Right atrium auricular region (tissue), 2 donors: Measurements from ENCODE around the gene USP47. TPM values are rescaled to one million over a fixed set of nuclear protein-coding genes. Genes with fewer than 3 reads are reported as not detected.

Source experiments
- DNase-seq: peaks from one replicate; pipeline ENCODE4 v3.0.0-alpha.2; 2019; ENCODE audit warnings: low spot score
- H3K27ac ChIP-seq, 2 donors: fragments of 200-600 bp; sonication (generic); 1 replicate in 1 of 2; 2 replicates in 1 of 2; pipeline ENCODE4 v1.5.1; 2016 to 2019
- H3K27me3 ChIP-seq, 2 donors: fragments of 200-600 bp; sonication (generic); one replicate each; pipeline versions ENCODE4 v1.5.1 to v1.6.0; 2017 to 2019
- H3K36me3 ChIP-seq: fragments of 200-600 bp; sonication (generic); one replicate; pipeline ENCODE4 v1.5.1; 2016
- H3K4me1 ChIP-seq, 2 donors: fragments of 200-600 bp; sonication (generic); one replicate each; pipeline versions ENCODE4 v1.5.1 to v1.6.0; 2017 to 2019
- H3K4me3 ChIP-seq, 2 donors: fragments of 200-600 bp; sonication (generic); 1 replicate in 1 of 2; 2 replicates in 1 of 2; pipeline ENCODE4 v1.5.1; 2017 to 2019; ENCODE audit warnings: mild to moderate bottlenecking in 1 of 2, moderate library complexity in 1 of 2
- H3K9me3 ChIP-seq, 2 donors: fragments of 200-600 bp; sonication (generic); one replicate each; pipeline ENCODE4 v1.5.1; 2019
- CTCF ChIP-seq, 2 donors: fragments of 200-600 bp; sonication (generic); IDR thresholded peaks; one replicate each; pipeline ENCODE4 v1.5.1; 2019; ENCODE audit warnings: antibody characterized with exemption in 2 of 2
- total RNA-seq, 2 donors: library from RNA; depleted of rRNA; stranded (reverse); fragments of >200 nt; gene quantifications; one replicate each; pipeline ENCODE4 v1.1.0, GENCODE V29; 2016

The USP47 gene
- total RNA-seq, 2 donors from 2014 or later, result 58.7 to 61.3 TPM

- Histone ChIP-seq H3K27me3 (no peaks in the 10 kb centered on the region), H3K36me3 (no peaks in the 10 kb centered on the region), H3K27ac (peak overlapping the region; percentile 42 to 70), H3K4me3 (no peak overlapping the region), H3K4me1 (peaks cover 0 to 20% of the 10 kb centered on the region in 2 donors), H3K9me3 (no peaks in the 10 kb centered on the region)
- TF ChIP-seq CTCF (IDR thresholded peaks at IDR 0.05), result no peak
- peak; percentile 84 for DNase-seq
Observed at GRCh38 chr11:11813288-11813962, 28.3 kb upstream of the USP47 start.

- DNase-seq, result no peak
- Histone ChIP-seq H3K4me1 (peaks cover 0 to 10% of the 10 kb centered on the region in 2 donors), H3K27me3 (no peaks in the 10 kb centered on the region), H3K36me3 (no peaks in the 10 kb centered on the region), H3K9me3 (no peaks in the 10 kb centered on the region), H3K27ac (no peak overlapping the region), H3K4me3 (no peak overlapping the region)
- no peak for TF ChIP-seq CTCF (IDR thresholded peaks at IDR 0.05)
Observed at GRCh38 chr11:11814614-11815452, 26.9 kb upstream of the USP47 start.

GRCh38 chr11:11816511-11817314 lies 25.1 kb upstream of the USP47 start:
- Histone ChIP-seq H3K9me3 (no peaks in the 10 kb centered on the region), H3K36me3 (no peaks in the 10 kb centered on the region), H3K27me3 (no peaks in the 10 kb centered on the region), H3K27ac (no peak overlapping the region), H3K4me3 (no peak overlapping the region), H3K4me1 (peaks cover 0 to 10% of the 10 kb centered on the region in 2 donors)
- TF ChIP-seq CTCF (IDR thresholded peaks at IDR 0.05), result no peak
- DNase-seq, result no peak

GRCh38 chr11:11817957-11818356 lies 23.8 kb upstream of the USP47 start:
- Histone ChIP-seq H3K36me3 (no peaks in the 10 kb centered on the region), H3K9me3 (no peaks in the 10 kb centered on the region), H3K27ac (no peak overlapping the region), H3K4me1 (peaks cover 0 to 7% of the 10 kb centered on the region in 2 donors), H3K4me3 (no peak overlapping the region), H3K27me3 (no peaks in the 10 kb centered on the region)
- no peak for DNase-seq
- TF ChIP-seq CTCF (IDR thresholded peaks at IDR 0.05), result no peak

GRCh38 chr11:11818529-11819121 lies 23.1 kb upstream of the USP47 start:
- DNase-seq, result no peak
- no peak for TF ChIP-seq CTCF (IDR thresholded peaks at IDR 0.05)
- no peak overlapping the region for H3K27ac ChIP-seq
- H3K9me3 ChIP-seq, result no peaks in the 10 kb centered on the region
- H3K4me1 ChIP-seq, result no peaks in the 10 kb centered on the region
- H3K36me3 ChIP-seq, result no peaks in the 10 kb centered on the region
- H3K27me3 ChIP-seq, result no peaks in the 10 kb centered on the region
- no peak overlapping the region for H3K4me3 ChIP-seq
